ENCODE results near the gene SLC12A7.
"Not testable (repeated sequence)": the region's sequence is repeated elsewhere in the genome, so short reads cannot be mapped to it uniquely, and the experiment has no call there.

The SLC12A7 gene

GRCh38 chr5:1100664-1101574 is 10.9 kb downstream of the SLC12A7 start:
- no peak for TF ChIP-seq CTCF (IDR thresholded peaks at IDR 0.05; ENCODE audit: insufficient read depth, low read depth, low read length, missing control alignments)
- DNase-seq (ENCODE audit: low read depth) = no peak
- H3K4me3 ChIP-seq (ENCODE audit: low read length) = no peak overlapping the region

GRCh38 chr5:1099926-1100663 is 11.8 kb downstream of the SLC12A7 start:
- DNase-seq (ENCODE audit: low read depth) = no peak
- TF ChIP-seq CTCF (IDR thresholded peaks at IDR 0.05; ENCODE audit: insufficient read depth, low read depth, low read length, missing control alignments) = no peak

GRCh38 chr5:1098986-1099597 is 12.8 kb downstream of the SLC12A7 start:
- no peak overlapping the region for H3K4me3 ChIP-seq (ENCODE audit: low read length)
- DNase-seq (ENCODE audit: low read depth) = no peak
- no peak for TF ChIP-seq CTCF (IDR thresholded peaks at IDR 0.05; ENCODE audit: insufficient read depth, low read depth, low read length, missing control alignments)

More at GRCh38 chr5:1099926-1100663, 11.8 kb downstream of the SLC12A7 start:
- H3K4me3 ChIP-seq (ENCODE audit: low read length) = no peak overlapping the region

GRCh38 chr5:1097988-1098385 is 13.9 kb downstream of the SLC12A7 start:
- not testable (repeated sequence) for DNase-seq (ENCODE audit: low read depth); H3K4me3 ChIP-seq (ENCODE audit: low read length)

- H3K4me3 ChIP-seq (ENCODE audit: low read length) = no peak overlapping the region
- no peak for DNase-seq (ENCODE audit: low read depth)
- TF ChIP-seq CTCF (IDR thresholded peaks at IDR 0.05; ENCODE audit: insufficient read depth, low read depth, low read length, missing control alignments) = no peak
Measured at GRCh38 chr5:1097381-1097987, 14.4 kb downstream of the SLC12A7 start.

GRCh38 chr5:1096838-1097237 is 15.0 kb downstream of the SLC12A7 start:
- TF ChIP-seq CTCF (IDR thresholded peaks at IDR 0.05; ENCODE audit: insufficient read depth, low read depth, low read length, missing control alignments) = no peak
- DNase-seq (ENCODE audit: low read depth) = no peak
- H3K4me3 ChIP-seq (ENCODE audit: low read length) = no peak overlapping the region

- TF ChIP-seq CTCF (IDR thresholded peaks at IDR 0.05; ENCODE audit: insufficient read depth, low read depth, low read length, missing control alignments) = no peak
- H3K4me3 ChIP-seq (ENCODE audit: low read length) = no peak overlapping the region
- no peak for DNase-seq (ENCODE audit: low read depth)
Measured at GRCh38 chr5:1095990-1096363, 15.9 kb downstream of the SLC12A7 start.
